ENCODE measurements around the gene ASCL3. TPM values are rescaled to one million over a fixed set of nuclear protein-coding genes. Genes with fewer than 3 reads are reported as not detected.
"Not testable (repeated sequence)": the region's sequence is repeated elsewhere in the genome, so short reads cannot be mapped to it uniquely, and the experiment has no call there.

ASCL3 gene
- total RNA-seq, 4 donors from 2014 or later = not detected

- Histone ChIP-seq H3K4me1 (no peaks in the 10 kb centered on the region), H3K4me3 (replicated peaks in 1 of 3) (no peak overlapping the region), H3K27ac (no peak overlapping the region), H3K27me3 (no peaks in the 10 kb centered on the region), H3K9me3 (no peaks in the 10 kb centered on the region), H3K36me3 (no peaks in the 10 kb centered on the region)
- intact Hi-C loops (cut with DNase I) = no loop called here
- DNase-seq = no peak
- no peak for TF ChIP-seq POLR2A (IDR thresholded peaks at IDR 0.05)
- TF ChIP-seq, protein P1, sequence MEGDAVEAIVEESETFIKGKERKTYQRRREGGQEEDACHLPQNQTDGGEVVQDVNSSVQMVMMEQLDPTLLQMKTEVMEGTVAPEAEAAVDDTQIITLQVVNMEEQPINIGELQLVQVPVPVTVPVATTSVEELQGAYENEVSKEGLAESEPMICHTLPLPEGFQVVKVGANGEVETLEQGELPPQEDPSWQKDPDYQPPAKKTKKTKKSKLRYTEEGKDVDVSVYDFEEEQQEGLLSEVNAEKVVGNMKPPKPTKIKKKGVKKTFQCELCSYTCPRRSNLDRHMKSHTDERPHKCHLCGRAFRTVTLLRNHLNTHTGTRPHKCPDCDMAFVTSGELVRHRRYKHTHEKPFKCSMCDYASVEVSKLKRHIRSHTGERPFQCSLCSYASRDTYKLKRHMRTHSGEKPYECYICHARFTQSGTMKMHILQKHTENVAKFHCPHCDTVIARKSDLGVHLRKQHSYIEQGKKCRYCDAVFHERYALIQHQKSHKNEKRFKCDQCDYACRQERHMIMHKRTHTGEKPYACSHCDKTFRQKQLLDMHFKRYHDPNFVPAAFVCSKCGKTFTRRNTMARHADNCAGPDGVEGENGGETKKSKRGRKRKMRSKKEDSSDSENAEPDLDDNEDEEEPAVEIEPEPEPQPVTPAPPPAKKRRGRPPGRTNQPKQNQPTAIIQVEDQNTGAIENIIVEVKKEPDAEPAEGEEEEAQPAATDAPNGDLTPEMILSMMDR (IDR thresholded peaks at IDR 0.05) = no peak
- 94 to 97% methylated on average over 5 of the region's 5 CpGs for WGBS, 2 donors
Measured at GRCh38 chr11:8985462-8985861, 42.6 kb upstream of the ASCL3 start.

GRCh38 chr11:8983552-8983951, 40.7 kb upstream of the ASCL3 start:
- intact Hi-C loops (cut with DNase I) = no loop called here
- no peak for DNase-seq
- 74 to 91% methylated on average over 2 of the region's 2 CpGs for WGBS, 2 donors
- H3K27ac ChIP-seq = no peak overlapping the region
- no peak overlapping the region for H3K4me3 ChIP-seq (replicated peaks in 1 of 3)
- TF ChIP-seq, protein P1 (IDR thresholded peaks at IDR 0.05) = no peak
- no peak for TF ChIP-seq POLR2A (IDR thresholded peaks at IDR 0.05)
- no peaks in the 10 kb centered on the region for H3K27me3 ChIP-seq
- H3K36me3 ChIP-seq = no peaks in the 10 kb centered on the region
- no peaks in the 10 kb centered on the region for H3K9me3 ChIP-seq
- no peaks in the 10 kb centered on the region for H3K4me1 ChIP-seq

- WGBS, 2 donors = 82 to 89% methylated on average over 3 of the region's 3 CpGs
- no peaks in the 10 kb centered on the region for H3K9me3 ChIP-seq
- no peak overlapping the region for H3K27ac ChIP-seq
- H3K4me3 ChIP-seq (replicated peaks in 1 of 3) = no peak overlapping the region
- no peaks in the 10 kb centered on the region for H3K27me3 ChIP-seq
- H3K36me3 ChIP-seq = no peaks in the 10 kb centered on the region
- intact Hi-C loops (cut with DNase I) = no loop called here
- DNase-seq = no peak
- no peaks in the 10 kb centered on the region for H3K4me1 ChIP-seq
- TF ChIP-seq, protein P1 (IDR thresholded peaks at IDR 0.05) = no peak
- TF ChIP-seq POLR2A (IDR thresholded peaks at IDR 0.05) = no peak
Measured at GRCh38 chr11:8980485-8980884, 37.7 kb upstream of the ASCL3 start.

DNA sequence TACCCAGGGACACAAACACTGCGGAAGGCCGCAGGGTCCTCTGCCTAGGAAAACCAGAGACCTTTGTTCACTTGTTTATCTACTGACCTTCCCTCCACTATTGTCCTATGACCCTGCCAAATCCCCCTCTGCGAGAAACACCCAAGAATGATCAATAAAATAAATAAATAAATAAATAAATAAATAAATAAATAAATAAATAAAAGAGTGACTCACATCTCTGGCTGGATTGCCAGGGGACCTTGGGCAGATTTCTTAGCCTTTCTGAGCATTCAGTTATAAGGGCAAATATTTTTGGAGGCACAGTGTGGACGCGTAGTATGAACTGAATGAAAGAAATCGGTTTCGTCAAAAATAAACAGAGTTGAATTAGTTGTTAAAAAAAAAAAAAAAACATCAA, 36.5 kb upstream of the ASCL3 start:
- 81 to 84% methylated on average over 5 of the region's 7 CpGs for WGBS, 2 donors
- intact Hi-C loops (cut with DNase I) = not testable (repeated sequence)

GRCh38 chr11:8973121-8973520, 30.3 kb upstream of the ASCL3 start:
- 73 to 74% methylated on average over 3 of the region's 3 CpGs for WGBS, 2 donors
- DNase-seq = no peak
- Histone ChIP-seq H3K4me1 (no peaks in the 10 kb centered on the region), H3K27me3 (no peaks in the 10 kb centered on the region), H3K27ac (no peak overlapping the region), H3K4me3 (replicated peaks in 1 of 3) (no peak overlapping the region), H3K36me3 (no peaks in the 10 kb centered on the region), H3K9me3 (no peaks in the 10 kb centered on the region)
- TF ChIP-seq, protein P1 (IDR thresholded peaks at IDR 0.05) = no peak
- no peak for TF ChIP-seq POLR2A (IDR thresholded peaks at IDR 0.05)
- intact Hi-C loops (cut with DNase I) = no loop called here

More for the DNA sequence above, 36.5 kb upstream of the ASCL3 start:
- not testable (repeated sequence) for DNase-seq; H3K36me3 ChIP-seq; H3K27me3 ChIP-seq; H3K4me3 ChIP-seq (replicated peaks in 1 of 3); H3K9me3 ChIP-seq; H3K4me1 ChIP-seq; H3K27ac ChIP-seq

DNA sequence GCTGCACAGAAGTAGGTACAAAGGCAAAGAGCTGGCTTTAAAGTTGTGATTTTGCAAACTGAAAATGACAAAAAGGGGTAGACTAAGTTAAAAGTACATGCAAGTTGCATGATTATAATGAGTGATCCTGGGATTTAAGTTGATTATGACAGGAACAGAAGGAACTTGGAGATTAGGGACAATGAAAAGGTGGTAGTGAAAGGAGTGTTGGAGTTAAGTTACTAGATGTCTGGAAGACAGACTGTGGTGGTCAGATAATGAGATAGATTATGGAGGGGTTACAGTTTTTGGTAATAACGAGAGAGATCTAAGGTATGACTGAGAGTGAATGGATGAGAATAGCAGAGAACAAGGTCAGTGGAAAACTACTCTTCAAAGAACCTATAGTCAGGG, 29.1 kb upstream of the ASCL3 start:
- no peak for DNase-seq
- Histone ChIP-seq H3K4me3 (replicated peaks in 1 of 3) (no peak overlapping the region), H3K36me3 (no peaks in the 10 kb centered on the region), H3K4me1 (no peaks in the 10 kb centered on the region), H3K27ac (no peak overlapping the region), H3K27me3 (no peaks in the 10 kb centered on the region), H3K9me3 (no peaks in the 10 kb centered on the region)
- WGBS, 2 donors = 74 to 84% methylated on average over 1 of the region's 1 CpG
- TF ChIP-seq, protein P1 (IDR thresholded peaks at IDR 0.05) = no peak
- TF ChIP-seq POLR2A (IDR thresholded peaks at IDR 0.05) = no peak
- intact Hi-C loops (cut with DNase I) = no loop called here

Measured in thyroid gland (tissue), 4 donors.